ENCODE data around the gene KIFC3. TPM values are rescaled to one million over a fixed set of nuclear protein-coding genes. Genes with fewer than 3 reads are reported as not detected.
"Not testable (repeated sequence)": the region's sequence is repeated elsewhere in the genome, so short reads cannot be mapped to it uniquely, and the experiment has no call there.

KIFC3 gene
- 36.8 TPM for total RNA-seq

GRCh38 chr16:57802341-57803133, at the start of gene KIFC3:
Gene KIFC3 (minus strand): TSS chr16:57802491. CDS start chr16:57798243, 4,248 bp downstream.
- Histone ChIP-seq H3K4me1 (peaks cover 61% of the 10 kb centered on the region), H3K9me3 (no peaks in the 10 kb centered on the region), H3K27ac (peak within 1 kb of the TSS; percentile 93), H3K27me3 (no peaks in the 10 kb centered on the region), H3K36me3 (no peaks in the 10 kb centered on the region), H3K4me3 (peak within 1 kb of the TSS; percentile 69 to 74)
- DNase-seq (ENCODE audit: extremely low spot score in 2 of 2) = no peak
- intact Hi-C loops (cut with DNase I) = loop anchor here (5.0 kb wide), 1 partner anchor 195 kb away; no protein-coding TSS in a partner anchor
- TF ChIP-seq CTCF (IDR thresholded peaks at IDR 0.05) = no peak
- TF ChIP-seq POLR2AphosphoS5 (IDR thresholded peaks at IDR 0.05; ENCODE audit: insufficient read depth in 1 of 2, low read depth in 1 of 2) = peak in 1 of 2 donors; percentile 52
- peak in 1 of 2 donors; percentile 23 for TF ChIP-seq POLR2A (IDR thresholded peaks at IDR 0.05)

- no peaks in the 10 kb centered on the region for H3K36me3 ChIP-seq
- H3K4me1 ChIP-seq = no peaks in the 10 kb centered on the region
- intact Hi-C loops (cut with DNase I) = no loop called here
- no peak for DNase-seq (ENCODE audit: extremely low spot score in 2 of 2)
- TF ChIP-seq POLR2AphosphoS5 (IDR thresholded peaks at IDR 0.05; ENCODE audit: insufficient read depth in 1 of 2, low read depth in 1 of 2) (no peak), CTCF (IDR thresholded peaks at IDR 0.05) (no peak), POLR2A (IDR thresholded peaks at IDR 0.05) (no peak)
- no peak overlapping the region for H3K4me3 ChIP-seq
- H3K27ac ChIP-seq = no peak overlapping the region
- no peaks in the 10 kb centered on the region for H3K27me3 ChIP-seq
- H3K9me3 ChIP-seq = no peaks in the 10 kb centered on the region
Observed at GRCh38 chr16:57848181-57848580, 45.9 kb upstream of the KIFC3 start.

GRCh38 chr16:57846931-57847330, 44.6 kb upstream of the KIFC3 start:
- intact Hi-C loops (cut with DNase I); H3K27ac ChIP-seq; H3K27me3 ChIP-seq; H3K9me3 ChIP-seq; H3K4me3 ChIP-seq; H3K4me1 ChIP-seq; DNase-seq (ENCODE audit: extremely low spot score in 2 of 2); H3K36me3 ChIP-seq: not testable (repeated sequence)

- no peaks in the 10 kb centered on the region for H3K36me3 ChIP-seq
- H3K4me1 ChIP-seq = no peaks in the 10 kb centered on the region
- no peak overlapping the region for H3K27ac ChIP-seq
- no peak overlapping the region for H3K4me3 ChIP-seq
- DNase-seq (ENCODE audit: extremely low spot score in 2 of 2) = no peak
- H3K27me3 ChIP-seq = no peaks in the 10 kb centered on the region
- no peak for TF ChIP-seq POLR2AphosphoS5 (IDR thresholded peaks at IDR 0.05; ENCODE audit: insufficient read depth in 1 of 2, low read depth in 1 of 2)
- TF ChIP-seq CTCF (IDR thresholded peaks at IDR 0.05) = no peak
- no peak for TF ChIP-seq POLR2A (IDR thresholded peaks at IDR 0.05)
- intact Hi-C loops (cut with DNase I) = no loop called here
- H3K9me3 ChIP-seq = no peaks in the 10 kb centered on the region
Observed at GRCh38 chr16:57846078-57846697, 43.9 kb upstream of the KIFC3 start.

- Histone ChIP-seq H3K4me1 (no peaks in the 10 kb centered on the region), H3K9me3 (no peaks in the 10 kb centered on the region), H3K27ac (no peak overlapping the region), H3K4me3 (no peak overlapping the region), H3K36me3 (no peaks in the 10 kb centered on the region), H3K27me3 (no peaks in the 10 kb centered on the region)
- DNase-seq (ENCODE audit: extremely low spot score in 2 of 2) = no peak
- intact Hi-C loops (cut with DNase I) = no loop called here
- TF ChIP-seq POLR2A (IDR thresholded peaks at IDR 0.05) (no peak), CTCF (IDR thresholded peaks at IDR 0.05) (no peak)
Observed at GRCh38 chr16:57845115-57845514, 42.8 kb upstream of the KIFC3 start.

Data from vagina (tissue), 2 donors.